GM23248 (cell line): ENCODE results near the gene DMWD.

Experiments used
- EZH2 ChIP-seq: fragments of 200-600 bp; sonication (generic); IDR thresholded peaks from 2 replicates; pipeline ENCODE4 v1.6.1; 2018; ENCODE audit warnings: antibody characterized with exemption, mild to moderate bottlenecking; ENCODE audit not compliant: insufficient read depth, poor library complexity, severe bottlenecking
- EZH2phosphoT487 ChIP-seq: fragments of 200-600 bp; sonication (generic); IDR thresholded peaks from 2 replicates; pipeline ENCODE4 v1.6.1; 2018; ENCODE audit warnings: antibody characterized with exemption, moderate library complexity, mild to moderate bottlenecking, low read depth; ENCODE audit not compliant: insufficient read depth

GRCh38 chr19:45780146-45780447 is 12.5 kb downstream of the DMWD start:
- no peak for TF ChIP-seq EZH2
- no peak for TF ChIP-seq EZH2phosphoT487
